GM18508 (cell line): Measurements from ENCODE around the gene OGDHL.
"Not testable (repeated sequence)": the region's sequence is repeated elsewhere in the genome, so short reads cannot be mapped to it uniquely, and the experiment has no call there.

Source experiments
- ATAC-seq: cut with Tn5 transposase; IDR thresholded peaks from one replicate; pipeline ENCODE4 v1.9.1; 2021; ENCODE audit warnings: moderate number of reproducible peaks; ENCODE audit not compliant: insufficient read depth, unreplicated experiment

Gene OGDHL

GRCh38 chr10:49741108-49741995 lies 20.8 kb downstream of the OGDHL start:
- no peak for ATAC-seq

GRCh38 chr10:49740346-49741107 lies 21.6 kb downstream of the OGDHL start:
- ATAC-seq = no peak

- ATAC-seq = no peak
Measured at GRCh38 chr10:49739426-49739825, 22.7 kb downstream of the OGDHL start.

- ATAC-seq = no peak
Measured at GRCh38 chr10:49738616-49739360, 23.3 kb downstream of the OGDHL start.

GRCh38 chr10:49737474-49738201 lies 24.5 kb downstream of the OGDHL start:
- ATAC-seq = no peak

GRCh38 chr10:49736564-49737113 lies 25.5 kb downstream of the OGDHL start:
- ATAC-seq = no peak

- no peak for ATAC-seq
Measured at GRCh38 chr10:49735848-49736563, 26.1 kb downstream of the OGDHL start.

- ATAC-seq = no peak
Measured at GRCh38 chr10:49735161-49735560, 27.0 kb downstream of the OGDHL start.

GRCh38 chr10:49734676-49735075 lies 27.4 kb downstream of the OGDHL start:
- ATAC-seq = no peak

- ATAC-seq = no peak
Measured at GRCh38 chr10:49733866-49734265, 28.3 kb downstream of the OGDHL start.

- no peak for ATAC-seq
Measured at GRCh38 chr10:49726593-49726992, 35.5 kb downstream of the OGDHL start.

- not testable (repeated sequence) for ATAC-seq
Measured at GRCh38 chr10:49715157-49715556, 47.0 kb downstream of the OGDHL start.

GRCh38 chr10:49713266-49713665 lies 48.9 kb downstream of the OGDHL start:
- no peak for ATAC-seq

- no peak for ATAC-seq
Measured at GRCh38 chr10:49711481-49711880, 50.6 kb downstream of the OGDHL start.

GRCh38 chr10:49710966-49711365 lies 51.2 kb downstream of the OGDHL start:
- no peak for ATAC-seq

GRCh38 chr10:49709934-49710333 lies 52.2 kb downstream of the OGDHL start:
- ATAC-seq = no peak

GRCh38 chr10:49707585-49707984 lies 54.5 kb downstream of the OGDHL start:
- no peak for ATAC-seq

- ATAC-seq = no peak
Measured at GRCh38 chr10:49700997-49701396, 61.1 kb downstream of the OGDHL start.

GRCh38 chr10:49700211-49700610 lies 61.9 kb downstream of the OGDHL start:
- ATAC-seq = no peak
